GM19372 (cell line): ENCODE results near the gene DIAPH2.

Experiments
- ATAC-seq: cut with Tn5 transposase; IDR thresholded peaks from one replicate; pipeline ENCODE4 v1.9.1; 2021; ENCODE audit warnings: mild to moderate bottlenecking, low read depth, moderate library complexity; ENCODE audit not compliant: unreplicated experiment

The DIAPH2 gene

GRCh38 chrX:97027384-97027922 lies 342.8 kb downstream of the DIAPH2 start:
- no peak for ATAC-seq

GRCh38 chrX:97030463-97030862 lies 345.8 kb downstream of the DIAPH2 start:
- no peak for ATAC-seq

GRCh38 chrX:97030947-97031346 lies 346.3 kb downstream of the DIAPH2 start:
- no peak for ATAC-seq

- ATAC-seq = peak; percentile 87
These were observed 354.9 kb downstream of the DIAPH2 start for GRCh38 chrX:97039363-97040029.

- ATAC-seq = no peak
These were observed 360.8 kb downstream of the DIAPH2 start for GRCh38 chrX:97045470-97045869.

- ATAC-seq = no peak
These were observed 362.2 kb downstream of the DIAPH2 start for GRCh38 chrX:97046867-97047266.

- ATAC-seq = no peak
These were observed 365.8 kb downstream of the DIAPH2 start for GRCh38 chrX:97050392-97050791.

- ATAC-seq = no peak
These were observed 372.8 kb downstream of the DIAPH2 start for GRCh38 chrX:97057349-97057909.

- ATAC-seq = no peak
These were observed 375.4 kb downstream of the DIAPH2 start for GRCh38 chrX:97060020-97060419.

- no peak for ATAC-seq
These were observed 380.4 kb downstream of the DIAPH2 start for GRCh38 chrX:97065066-97065465.

- no peak for ATAC-seq
These were observed 381.3 kb downstream of the DIAPH2 start for GRCh38 chrX:97065973-97066372.

GRCh38 chrX:97066381-97066780 lies 381.7 kb downstream of the DIAPH2 start:
- ATAC-seq = no peak

- no peak for ATAC-seq
These were observed 385.7 kb downstream of the DIAPH2 start for GRCh38 chrX:97070346-97070745.

GRCh38 chrX:97074400-97074799 lies 389.8 kb downstream of the DIAPH2 start:
- ATAC-seq = no peak

- ATAC-seq = no peak
These were observed 404.5 kb downstream of the DIAPH2 start for GRCh38 chrX:97089116-97089515.

- ATAC-seq = no peak
These were observed 411.7 kb downstream of the DIAPH2 start for GRCh38 chrX:97096385-97096784.

- no peak for ATAC-seq
These were observed 418.3 kb downstream of the DIAPH2 start for GRCh38 chrX:97102938-97103337.

GRCh38 chrX:97109730-97110129 lies 425.1 kb downstream of the DIAPH2 start:
- ATAC-seq = no peak

GRCh38 chrX:97117572-97117971 lies 432.9 kb downstream of the DIAPH2 start:
- ATAC-seq = no peak

- no peak for ATAC-seq
These were observed 434.9 kb downstream of the DIAPH2 start for GRCh38 chrX:97119474-97120109.

- no peak for ATAC-seq
These were observed 438.4 kb downstream of the DIAPH2 start for GRCh38 chrX:97123001-97123400.

GRCh38 chrX:97126020-97126419 lies 441.4 kb downstream of the DIAPH2 start:
- ATAC-seq = no peak
